Fibroblast of pulmonary artery (primary cell): ENCODE results near the gene P3H4.

Experiments
- DNase-seq: peaks from one replicate; pipeline ENCODE4 v3.0.0-alpha.2; 2010; ENCODE audit warnings: low read depth
- H3K4me3 ChIP-seq: replicated peaks from 2 replicates; pipeline ENCODE4 v1.5.1; 2011; ENCODE audit warnings: low read depth, mild to moderate bottlenecking, control low read depth, low read length, moderate library complexity
- CTCF ChIP-seq: IDR thresholded peaks from 2 replicates; pipeline ENCODE4 v1.5.1; 2011; ENCODE audit warnings: mild to moderate bottlenecking, control low read depth, low read length, inconsistent platforms; ENCODE audit errors: missing control alignments

P3H4 gene

GRCh38 chr17:41766135-41766534 lies 45.6 kb downstream of the P3H4 start:
- DNase-seq, result no peak
- TF ChIP-seq CTCF, result no peak
- H3K4me3 ChIP-seq, result no peak overlapping the region

- TF ChIP-seq CTCF, result no peak
- no peak overlapping the region for H3K4me3 ChIP-seq
- DNase-seq, result no peak
Measured at GRCh38 chr17:41763327-41763726, 48.4 kb downstream of the P3H4 start.

GRCh38 chr17:41762841-41763240 lies 48.9 kb downstream of the P3H4 start:
- no peak for TF ChIP-seq CTCF
- DNase-seq, result no peak
- H3K4me3 ChIP-seq, result no peak overlapping the region

GRCh38 chr17:41762391-41762790 lies 49.4 kb downstream of the P3H4 start:
- no peak overlapping the region for H3K4me3 ChIP-seq
- no peak for TF ChIP-seq CTCF

GRCh38 chr17:41760878-41761277 lies 50.9 kb downstream of the P3H4 start:
- TF ChIP-seq CTCF, result no peak
- H3K4me3 ChIP-seq, result no peak overlapping the region
- DNase-seq, result no peak

More at GRCh38 chr17:41762391-41762790, 49.4 kb downstream of the P3H4 start:
- no peak for DNase-seq

GRCh38 chr17:41758601-41759000 lies 53.1 kb downstream of the P3H4 start:
- H3K4me3 ChIP-seq, result no peak overlapping the region
- TF ChIP-seq CTCF, result no peak
- no peak for DNase-seq

- no peak for TF ChIP-seq CTCF
- H3K4me3 ChIP-seq, result no peak overlapping the region
- DNase-seq, result no peak
Measured at GRCh38 chr17:41754066-41754465, 57.7 kb downstream of the P3H4 start.
